Vagina (tissue), 2 donors: ENCODE results near the gene SLX4IP. TPM values are rescaled to one million over a fixed set of nuclear protein-coding genes. Genes with fewer than 3 reads are reported as not detected.

Source experiments
- DNase-seq, 2 donors: peaks; one replicate each; pipeline ENCODE4 v3.0.0-alpha.2; 2017; ENCODE audit errors: extremely low spot score in 2 of 2
- H3K27ac ChIP-seq: fragments of 200-600 bp; sonication (generic); one replicate; pipeline ENCODE4 v1.5.1; 2019
- H3K27me3 ChIP-seq: fragments of 200-600 bp; sonication (generic); one replicate; pipeline ENCODE4 v1.5.1; 2019
- H3K36me3 ChIP-seq, 2 donors: fragments of 200-600 bp; sonication (generic); one replicate each; pipeline ENCODE4 v1.5.1; 2017 to 2019
- H3K4me1 ChIP-seq: fragments of 200-600 bp; sonication (generic); one replicate; pipeline ENCODE4 v1.5.1; 2019
- H3K4me3 ChIP-seq, 2 donors: fragments of 200-600 bp; sonication (generic); 1 replicate in 1 of 2; 2 replicates in 1 of 2; pipeline ENCODE4 v1.5.1; 2016 to 2019
- H3K9me3 ChIP-seq: fragments of 200-600 bp; sonication (generic); one replicate; pipeline ENCODE4 v1.5.1; 2019
- CTCF ChIP-seq, 3 experiments: fragments of 450-650 bp in 2 of 3; fragments of 200-600 bp in 1 of 3; sonication (generic) in 1 of 3; IDR thresholded peaks; one replicate each; pipeline ENCODE4 v1.5.1; 2017 to 2019; ENCODE audit warnings: antibody characterized with exemption in 3 of 3, mild to moderate bottlenecking in 2 of 3, moderate library complexity in 2 of 3
- POLR2A ChIP-seq, 2 donors: fragments of 450-650 bp; IDR thresholded peaks; one replicate each; pipeline ENCODE4 v1.6.1; 2017; ENCODE audit warnings: antibody characterized with exemption in 2 of 2, mild to moderate bottlenecking in 2 of 2, moderate library complexity in 2 of 2
- POLR2AphosphoS5 ChIP-seq, 2 donors: sonication (generic); formaldehyde crosslinking; IDR thresholded peaks; one replicate each; pipeline ENCODE4 v1.9.0; 2017; ENCODE audit warnings: antibody characterized with exemption in 2 of 2, mild to moderate bottlenecking in 2 of 2, low read depth in 1 of 2; ENCODE audit not compliant: insufficient read depth in 1 of 2
- intact Hi-C: fragments of 100-400 bp; cut with DNase I; formaldehyde crosslinking; loops from one replicate; pipeline ENCODE4 v1.15.1; 2023
- total RNA-seq: library from RNA; depleted of rRNA; stranded (reverse); fragments of >200 nt; gene quantifications from one replicate; pipeline ENCODE4 v1.2.3, GENCODE V29; 2016

Gene SLX4IP
- total RNA-seq, 1 donor from 2014 or later, result 4.9 TPM

- no peak overlapping the region for H3K4me3 ChIP-seq
- TF ChIP-seq POLR2AphosphoS5 (IDR thresholded peaks at IDR 0.05; ENCODE audit: insufficient read depth in 1 of 2, low read depth in 1 of 2) (peak in 1 of 2 donors; percentile 40), POLR2A (IDR thresholded peaks at IDR 0.05) (no peak)
- peaks cover 99% of the 10 kb centered on the region for H3K4me1 ChIP-seq
- H3K9me3 ChIP-seq, result no peaks in the 10 kb centered on the region
- no peaks in the 10 kb centered on the region for H3K27me3 ChIP-seq
- no peak for DNase-seq
- peaks cover 0 to 63% of the 10 kb centered on the region in 2 donors for H3K36me3 ChIP-seq
- peak overlapping the region; percentile 97 for H3K27ac ChIP-seq
- intact Hi-C loops, result no loop called here
These were observed 223.1 kb downstream of the SLX4IP start for GRCh38 chr20:10658051-10658823.

DNA sequence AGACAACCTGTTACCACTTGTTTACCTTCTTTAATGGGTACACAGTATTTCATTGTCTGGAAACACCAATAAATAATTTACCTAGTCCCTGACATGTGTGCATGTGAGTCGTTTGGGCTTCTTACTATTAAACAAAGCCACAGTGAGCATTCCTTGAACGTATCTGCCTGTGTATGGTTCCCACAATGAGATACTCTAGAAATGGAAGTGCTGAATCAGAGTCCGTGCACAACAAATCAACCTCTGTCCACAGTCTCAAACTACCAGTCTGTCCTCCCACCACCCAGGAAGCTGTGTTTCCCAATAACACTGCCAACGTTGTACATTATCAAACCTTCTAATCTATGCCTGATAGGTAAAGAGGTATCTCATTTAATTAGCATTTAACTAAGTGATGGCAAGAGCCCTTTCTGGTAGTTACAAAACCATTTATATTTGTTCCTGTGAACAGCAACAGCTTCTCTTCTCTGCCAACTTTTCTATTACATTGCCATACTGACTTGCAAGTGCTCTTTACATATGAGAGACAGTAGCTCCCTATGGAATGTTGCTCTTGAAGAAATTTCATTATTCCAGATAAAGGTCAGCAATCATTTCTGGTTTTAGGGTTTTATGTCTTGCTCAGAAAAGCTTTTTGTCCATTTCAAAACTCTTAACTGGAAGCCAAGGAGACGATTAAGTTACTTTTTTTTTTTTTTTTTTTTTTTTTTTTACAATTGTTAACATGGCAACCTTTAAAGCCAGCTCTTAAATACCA lies 223.9 kb downstream of the SLX4IP start:
- H3K9me3 ChIP-seq, result no peaks in the 10 kb centered on the region
- H3K4me1 ChIP-seq, result peaks cover 99% of the 10 kb centered on the region
- H3K36me3 ChIP-seq, result peaks cover 0 to 59% of the 10 kb centered on the region in 2 donors
- H3K4me3 ChIP-seq, result no peak overlapping the region
- no peak for TF ChIP-seq POLR2A (IDR thresholded peaks at IDR 0.05)
- TF ChIP-seq POLR2AphosphoS5 (IDR thresholded peaks at IDR 0.05; ENCODE audit: insufficient read depth in 1 of 2, low read depth in 1 of 2), result no peak
- no peak for TF ChIP-seq CTCF (IDR thresholded peaks at IDR 0.05)
- H3K27ac ChIP-seq, result peak overlapping the region; percentile 97
- H3K27me3 ChIP-seq, result no peaks in the 10 kb centered on the region
- DNase-seq, result no peak
- intact Hi-C loops, result no loop called here

DNA sequence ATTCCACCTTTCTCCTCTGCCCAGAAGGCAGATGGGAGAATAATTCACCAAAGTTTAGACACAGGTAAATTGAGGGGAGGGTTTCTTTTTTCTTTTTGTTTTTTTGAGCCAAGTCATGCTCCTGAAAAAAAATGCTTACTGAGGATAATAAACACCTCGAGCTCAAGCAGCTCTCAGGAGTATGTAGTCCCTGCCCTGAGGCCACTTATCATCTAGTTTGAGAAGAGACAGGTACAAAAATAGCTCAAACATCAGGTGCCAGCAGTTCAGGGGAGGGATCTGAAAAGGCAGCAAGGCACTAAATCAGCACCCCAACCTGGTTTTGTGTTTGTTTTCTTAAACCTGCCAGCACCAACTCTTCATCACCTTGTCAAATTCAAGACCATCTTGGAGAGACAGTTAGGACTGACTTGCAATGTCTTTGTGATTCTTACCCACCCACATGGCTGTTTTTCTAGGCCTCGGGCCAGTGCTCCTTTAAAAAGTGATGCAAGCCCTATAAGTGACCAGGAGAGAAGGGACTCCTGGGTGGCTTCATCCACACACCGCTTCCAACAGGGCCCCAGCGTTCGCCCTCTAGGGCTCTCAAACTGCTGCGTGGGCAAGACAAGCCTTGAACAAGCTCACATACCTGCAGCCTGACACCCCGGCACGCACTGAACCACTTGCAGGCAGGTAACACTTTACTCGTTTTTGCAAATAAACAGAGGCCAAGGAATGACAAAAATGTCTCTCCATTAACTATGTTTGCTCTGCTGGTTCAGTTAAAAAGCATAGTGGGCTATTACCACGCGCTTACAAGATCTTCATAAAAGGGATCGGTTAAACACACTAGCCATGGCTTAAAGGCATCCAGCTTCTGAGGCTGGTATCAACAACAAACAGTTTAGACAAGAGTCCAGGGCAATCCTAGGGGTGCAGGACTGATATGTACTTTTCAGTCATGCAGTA lies 224.8 kb downstream of the SLX4IP start:
- Histone ChIP-seq H3K27me3 (no peaks in the 10 kb centered on the region), H3K27ac (peak overlapping the region; percentile 97), H3K9me3 (no peaks in the 10 kb centered on the region), H3K4me3 (peak overlapping the region in 1 of 2 donors; percentile 1), H3K36me3 (peaks cover 0 to 59% of the 10 kb centered on the region in 2 donors), H3K4me1 (peaks cover 99% of the 10 kb centered on the region)
- intact Hi-C loops, result loop anchor here (5.0 kb wide), 1 partner anchor 53 kb away; no protein-coding TSS in a partner anchor
- no peak for DNase-seq
- TF ChIP-seq POLR2A (IDR thresholded peaks at IDR 0.05) (no peak), POLR2AphosphoS5 (IDR thresholded peaks at IDR 0.05; ENCODE audit: insufficient read depth in 1 of 2, low read depth in 1 of 2) (no peak), CTCF (IDR thresholded peaks at IDR 0.05) (no peak)

GRCh38 chr20:10660661-10661060 lies 225.6 kb downstream of the SLX4IP start:
- peak overlapping the region; percentile 97 for H3K27ac ChIP-seq
- no peak overlapping the region for H3K4me3 ChIP-seq
- no peak for DNase-seq
- H3K27me3 ChIP-seq, result no peaks in the 10 kb centered on the region
- H3K9me3 ChIP-seq, result no peaks in the 10 kb centered on the region
- H3K36me3 ChIP-seq, result peaks cover 0 to 58% of the 10 kb centered on the region in 2 donors
- intact Hi-C loops, result loop anchor here (5.0 kb wide), 1 partner anchor 53 kb away; no protein-coding TSS in a partner anchor
- TF ChIP-seq POLR2AphosphoS5 (IDR thresholded peaks at IDR 0.05; ENCODE audit: insufficient read depth in 1 of 2, low read depth in 1 of 2), result no peak
- no peak for TF ChIP-seq POLR2A (IDR thresholded peaks at IDR 0.05)
- no peak for TF ChIP-seq CTCF (IDR thresholded peaks at IDR 0.05)
- H3K4me1 ChIP-seq, result peaks cover 99% of the 10 kb centered on the region

DNA sequence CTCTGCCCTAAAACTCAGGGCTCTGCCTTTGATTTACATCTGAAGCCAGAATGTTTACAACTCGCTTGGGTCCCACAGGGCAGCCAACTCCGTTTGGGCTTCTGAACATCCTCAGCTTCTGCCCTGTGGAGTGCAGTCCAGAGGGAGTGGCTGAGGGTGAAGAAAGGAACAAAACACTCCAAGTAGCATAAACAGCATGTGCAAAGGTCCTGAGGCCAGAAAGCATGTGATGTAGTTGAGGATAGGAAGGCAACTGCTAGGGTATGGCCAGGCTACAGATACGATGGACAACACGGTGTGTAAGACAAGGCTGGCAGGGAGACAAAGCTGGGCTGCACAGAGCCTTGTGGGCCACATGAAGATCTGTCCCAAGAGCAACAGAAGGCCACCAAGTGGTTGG lies 226.2 kb downstream of the SLX4IP start:
- H3K4me1 ChIP-seq, result peaks cover 99% of the 10 kb centered on the region
- intact Hi-C loops, result loop anchor here (5.0 kb wide), 1 partner anchor 54 kb away; no protein-coding TSS in a partner anchor
- TF ChIP-seq POLR2A (IDR thresholded peaks at IDR 0.05) (no peak), CTCF (IDR thresholded peaks at IDR 0.05) (no peak), POLR2AphosphoS5 (IDR thresholded peaks at IDR 0.05; ENCODE audit: insufficient read depth in 1 of 2, low read depth in 1 of 2) (no peak)
- peaks cover 0 to 52% of the 10 kb centered on the region in 2 donors for H3K36me3 ChIP-seq
- no peak for DNase-seq
- peak overlapping the region; percentile 97 for H3K27ac ChIP-seq
- no peaks in the 10 kb centered on the region for H3K27me3 ChIP-seq
- no peak overlapping the region for H3K4me3 ChIP-seq
- H3K9me3 ChIP-seq, result no peaks in the 10 kb centered on the region
